ENCODE measurements around the gene IL32. TPM values are rescaled to one million over a fixed set of nuclear protein-coding genes. Genes with fewer than 3 reads are reported as not detected.
"Not testable (repeated sequence)": the region's sequence is repeated elsewhere in the genome, so short reads cannot be mapped to it uniquely, and the experiment has no call there.

Gene IL32
- total RNA-seq, 2 experiments from 2014 or later, result 4,131 to 4,213 TPM

DNA sequence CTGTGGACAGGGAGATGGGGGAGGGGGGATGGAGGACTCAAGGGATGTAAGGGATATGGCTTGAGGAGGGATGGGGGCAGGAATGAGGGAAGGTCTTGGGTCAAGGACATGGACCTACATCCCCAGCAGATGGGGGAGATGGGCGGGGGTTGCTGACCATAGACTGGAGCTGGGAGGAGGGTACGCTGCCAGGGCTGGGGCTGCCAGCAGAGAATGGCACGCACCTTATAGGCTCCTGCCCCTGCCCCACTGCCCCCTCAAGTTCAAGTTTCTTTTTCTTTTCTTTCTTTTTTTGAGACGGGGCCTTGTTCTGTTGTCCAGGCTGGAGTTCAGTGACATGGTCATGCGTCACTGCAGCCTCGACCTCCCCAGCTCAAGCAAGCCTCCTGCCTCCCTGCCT lies 10.5 kb downstream of the IL32 start:
- peaks cover 38% of the 10 kb centered on the region for H3K36me3 Mint-ChIP-seq (ENCODE audit: low read depth)
- ChIA-PET CTCF (interaction anchor here (0.6 to 6.2 kb wide), 8 partner anchors 10 to 105 kb away, joined by 3 to 62 read pairs (median 12); no protein-coding TSS in a partner anchor), POLR2A (interaction anchor here (0.7 to 6.7 kb wide), 18 partner anchors 9 to 208 kb away, joined by 3 to 187 read pairs (median 12); partner anchors contain the start of genes IL32, MMP25, ZNF213 and ZNF263)
- not testable (repeated sequence) for H3K27me3 Mint-ChIP-seq, DNase-seq
- peak overlapping the region; percentile 77 for H3K4me3 Mint-ChIP-seq
- peak overlapping the region; percentile 100 for H3K27ac Mint-ChIP-seq
- peaks cover 83% of the 10 kb centered on the region for H3K4me1 Mint-ChIP-seq
- H3K9me3 Mint-ChIP-seq, result peaks cover 13% of the 10 kb centered on the region

DNA sequence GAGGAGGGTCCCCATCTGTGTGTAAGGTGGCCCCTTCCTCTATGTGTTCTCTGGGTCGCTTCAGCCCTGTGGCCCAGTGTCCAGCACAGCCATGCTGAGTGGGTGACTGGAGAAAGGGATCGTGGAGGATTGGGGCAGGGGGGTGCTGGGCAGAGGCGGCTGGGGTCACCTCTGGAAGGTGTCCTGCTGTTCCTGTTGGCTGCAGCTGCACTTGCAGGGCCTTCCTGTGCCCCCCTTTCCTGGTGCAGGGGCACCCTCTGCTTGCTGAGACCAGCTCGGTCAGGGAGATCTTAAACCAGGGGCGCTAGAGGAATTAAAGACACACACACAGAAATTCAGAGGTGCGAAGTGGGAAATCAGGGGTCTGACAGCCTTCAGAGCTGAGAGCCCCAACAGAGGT lies 11.1 kb downstream of the IL32 start:
- H3K9me3 Mint-ChIP-seq, result peaks cover 16% of the 10 kb centered on the region
- H3K27me3 Mint-ChIP-seq, result no peaks in the 10 kb centered on the region
- CTCF ChIA-PET, result interaction anchor here (0.7 to 6.2 kb wide), 10 partner anchors 9 to 56 kb away, joined by 3 to 62 read pairs (median 8); partner anchors contain the start of gene TNFRSF12A
- peak overlapping the region; percentile 100 for H3K27ac Mint-ChIP-seq
- peaks cover 81% of the 10 kb centered on the region for H3K4me1 Mint-ChIP-seq
- peak overlapping the region; percentile 77 for H3K4me3 Mint-ChIP-seq
- DNase-seq, result no peak
- H3K36me3 Mint-ChIP-seq (ENCODE audit: low read depth), result peaks cover 40% of the 10 kb centered on the region
- POLR2A ChIA-PET, result interaction anchor here (1.0 to 6.7 kb wide), 16 partner anchors 9 to 433 kb away, joined by 3 to 187 read pairs (median 18); partner anchors contain the start of genes IL32, MMP25, TNFRSF12A and ZNF213

DNA sequence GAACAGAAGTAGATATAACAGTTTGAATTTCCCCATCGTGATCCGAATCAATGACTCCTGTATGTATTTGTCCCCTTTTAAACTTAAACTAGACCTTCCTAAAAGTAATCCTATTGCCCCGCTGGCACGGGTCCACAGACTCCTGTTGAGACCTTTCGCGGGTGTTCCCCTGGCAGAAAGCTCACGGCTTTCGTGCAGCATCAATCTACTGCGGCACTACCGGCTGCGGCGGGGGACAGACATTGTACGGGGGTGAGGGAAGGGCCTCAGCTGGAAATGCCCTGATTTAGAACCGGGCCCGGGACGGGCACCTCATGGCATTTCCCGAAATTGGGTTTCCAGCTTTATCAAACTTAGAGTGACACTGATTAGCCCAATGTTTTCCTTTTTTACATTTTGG lies 14.6 kb downstream of the IL32 start:
- ChIA-PET POLR2A (interaction anchor here (0.6 to 1.6 kb wide), 6 partner anchors 11 to 100 kb away, joined by 3 to 8 read pairs (median 4); partner anchors contain the start of genes IL32, PKMYT1 and ZNF213), CTCF (interaction anchor here (1.6 to 1.7 kb wide), 3 partner anchors 13 to 49 kb away, joined by 3 to 11 read pairs (median 6); no protein-coding TSS in a partner anchor)
- Mint-ChIP-seq H3K4me3 (no peak overlapping the region), H3K36me3 (ENCODE audit: low read depth) (peaks cover 37% of the 10 kb centered on the region), H3K4me1 (peaks cover 63% of the 10 kb centered on the region), H3K9me3 (peaks cover 16% of the 10 kb centered on the region), H3K27me3 (no peaks in the 10 kb centered on the region), H3K27ac (peak overlapping the region; percentile 9)
- no peak for DNase-seq

DNA sequence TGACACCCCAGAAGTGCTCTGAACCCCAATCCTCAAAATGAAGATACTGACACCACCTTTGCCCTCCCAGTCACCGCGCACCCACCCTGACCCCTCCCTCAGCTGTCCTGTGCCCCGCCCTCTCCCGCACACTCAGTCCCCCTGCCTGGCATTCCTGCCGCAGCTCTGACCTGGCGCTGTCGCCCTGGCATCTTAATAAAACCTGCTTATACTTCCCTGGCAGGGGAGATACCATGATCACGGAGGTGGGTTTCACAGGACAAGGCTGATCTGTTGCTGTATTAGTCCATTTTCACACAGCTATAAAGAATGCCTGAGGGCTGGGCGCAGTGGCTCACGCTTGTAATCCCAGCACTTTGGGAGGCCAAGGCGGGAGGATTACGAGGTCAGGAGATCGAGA lies 16.5 kb downstream of the IL32 start:
- POLR2A ChIA-PET, H3K4me3 Mint-ChIP-seq, H3K27me3 Mint-ChIP-seq, H3K27ac Mint-ChIP-seq, DNase-seq: not testable (repeated sequence)
- CTCF ChIA-PET, result interaction anchor here (0.7 to 1.0 kb wide), 2 partner anchors 8 to 54 kb away, joined by 3 read pairs; no protein-coding TSS in a partner anchor
- H3K4me1 Mint-ChIP-seq, result peaks cover 55% of the 10 kb centered on the region
- H3K36me3 Mint-ChIP-seq (ENCODE audit: low read depth), result peaks cover 31% of the 10 kb centered on the region
- H3K9me3 Mint-ChIP-seq, result peaks cover 16% of the 10 kb centered on the region

DNA sequence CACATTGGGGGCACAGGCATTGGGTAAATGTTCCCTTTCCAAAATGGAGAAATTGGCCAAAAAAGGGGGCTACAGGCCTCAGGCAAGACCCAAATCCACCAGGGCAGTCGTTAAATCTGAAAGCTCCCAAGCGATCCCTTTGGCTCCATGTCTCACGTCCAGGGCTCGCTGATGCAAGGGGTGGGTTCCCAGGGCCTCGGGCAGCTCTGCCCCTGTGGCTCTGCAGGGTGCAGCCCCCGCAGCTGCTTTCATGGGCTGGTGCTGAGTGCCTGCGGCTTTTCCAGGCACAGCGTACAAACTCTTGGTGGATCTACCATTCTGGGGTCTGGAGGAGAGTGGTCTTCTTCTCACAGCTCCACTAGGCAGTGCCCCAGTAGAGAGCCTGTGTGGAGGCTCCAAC lies 18.0 kb downstream of the IL32 start:
- CTCF ChIA-PET, result interaction anchor here (1.3 to 1.9 kb wide), 2 partner anchors 12 to 18 kb away, joined by 4 to 7 read pairs; no protein-coding TSS in a partner anchor
- H3K36me3 Mint-ChIP-seq (ENCODE audit: low read depth), result peaks cover 22% of the 10 kb centered on the region
- not testable (repeated sequence) for H3K27ac Mint-ChIP-seq, H3K4me3 Mint-ChIP-seq, H3K27me3 Mint-ChIP-seq, DNase-seq
- H3K9me3 Mint-ChIP-seq, result peaks cover 14% of the 10 kb centered on the region
- H3K4me1 Mint-ChIP-seq, result peaks cover 52% of the 10 kb centered on the region
- POLR2A ChIA-PET, result interaction anchor here (0.8 kb wide), 1 partner anchor 41 kb away, joined by 3 read pairs; no protein-coding TSS in a partner anchor

DNA sequence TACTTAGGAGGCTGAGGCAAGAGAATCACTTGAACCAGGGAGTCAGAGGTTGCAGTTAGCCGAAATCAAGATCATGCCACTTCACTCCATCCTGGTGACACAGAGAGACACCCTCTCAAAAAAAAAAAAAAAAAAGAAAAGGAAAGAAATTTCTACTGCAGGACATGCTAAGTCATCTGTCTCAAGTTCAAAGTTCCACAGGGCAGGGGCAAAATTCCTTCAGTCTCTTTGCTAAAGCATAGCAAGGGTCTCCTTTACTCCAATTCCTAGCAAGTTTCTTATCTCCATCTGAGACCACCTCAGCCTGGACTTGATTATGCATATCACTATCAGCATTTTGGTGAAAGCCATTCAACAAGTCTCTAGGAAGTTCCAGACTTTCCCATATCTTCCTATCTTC lies 19.1 kb downstream of the IL32 start:
- Mint-ChIP-seq H3K27me3 (no peaks in the 10 kb centered on the region), H3K27ac (no peak overlapping the region), H3K36me3 (ENCODE audit: low read depth) (peaks cover 14% of the 10 kb centered on the region), H3K4me3 (no peak overlapping the region), H3K9me3 (peaks cover 13% of the 10 kb centered on the region), H3K4me1 (peaks cover 47% of the 10 kb centered on the region)
- POLR2A ChIA-PET, result interaction anchor here (1.0 to 1.6 kb wide), 2 partner anchors 8 to 16 kb away, joined by 4 read pairs; no protein-coding TSS in a partner anchor
- no peak for DNase-seq
- CTCF ChIA-PET, result interaction anchor here (0.7 to 3.8 kb wide), 5 partner anchors 8 to 42 kb away, joined by 3 to 16 read pairs (median 4); no protein-coding TSS in a partner anchor

DNA sequence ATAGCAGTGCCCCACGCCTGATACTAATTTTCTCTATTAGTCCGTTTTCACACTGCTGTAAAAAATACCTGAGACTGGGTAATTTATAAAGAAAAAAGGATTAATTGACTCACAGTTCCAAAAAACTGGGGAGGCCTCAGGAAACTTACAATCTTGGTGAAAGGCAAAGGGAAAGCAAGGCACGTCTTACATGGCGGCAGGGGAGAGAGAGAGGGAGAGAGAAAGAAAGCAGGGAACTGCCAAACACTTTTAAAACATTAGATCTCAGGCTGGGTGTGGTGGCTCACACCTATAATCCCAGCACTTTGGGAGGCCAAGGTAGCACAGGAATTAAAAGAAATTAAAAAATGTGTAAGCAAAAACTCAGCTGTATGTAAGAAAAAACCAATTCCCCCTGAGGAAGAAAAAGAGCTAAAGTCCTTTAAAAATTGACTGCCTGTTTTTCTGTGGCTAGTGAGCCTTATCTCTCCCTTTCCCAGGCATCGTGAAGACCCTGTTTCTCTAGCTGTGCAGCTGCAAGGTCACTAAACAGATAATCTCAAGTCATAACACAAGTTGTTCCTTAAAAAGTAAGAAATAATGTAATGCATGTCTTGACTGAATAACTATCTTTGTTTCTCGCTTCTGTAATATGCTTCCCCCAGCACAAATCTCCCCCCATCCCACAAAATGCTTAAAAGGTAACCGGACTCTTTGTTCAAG lies 19.7 kb downstream of the IL32 start:
- no peak overlapping the region for H3K4me3 Mint-ChIP-seq
- peaks cover 8% of the 10 kb centered on the region for H3K36me3 Mint-ChIP-seq (ENCODE audit: low read depth)
- peaks cover 42% of the 10 kb centered on the region for H3K4me1 Mint-ChIP-seq
- H3K27me3 Mint-ChIP-seq, result no peaks in the 10 kb centered on the region
- H3K9me3 Mint-ChIP-seq, result peaks cover 6% of the 10 kb centered on the region
- ChIA-PET POLR2A (interaction anchor here (1.0 to 1.6 kb wide), 2 partner anchors 9 to 17 kb away, joined by 4 read pairs; no protein-coding TSS in a partner anchor), CTCF (interaction anchor here (1.1 to 3.8 kb wide), 3 partner anchors 9 to 45 kb away, joined by 3 to 16 read pairs (median 10); no protein-coding TSS in a partner anchor)
- H3K27ac Mint-ChIP-seq, result no peak overlapping the region
- no peak for DNase-seq

DNA sequence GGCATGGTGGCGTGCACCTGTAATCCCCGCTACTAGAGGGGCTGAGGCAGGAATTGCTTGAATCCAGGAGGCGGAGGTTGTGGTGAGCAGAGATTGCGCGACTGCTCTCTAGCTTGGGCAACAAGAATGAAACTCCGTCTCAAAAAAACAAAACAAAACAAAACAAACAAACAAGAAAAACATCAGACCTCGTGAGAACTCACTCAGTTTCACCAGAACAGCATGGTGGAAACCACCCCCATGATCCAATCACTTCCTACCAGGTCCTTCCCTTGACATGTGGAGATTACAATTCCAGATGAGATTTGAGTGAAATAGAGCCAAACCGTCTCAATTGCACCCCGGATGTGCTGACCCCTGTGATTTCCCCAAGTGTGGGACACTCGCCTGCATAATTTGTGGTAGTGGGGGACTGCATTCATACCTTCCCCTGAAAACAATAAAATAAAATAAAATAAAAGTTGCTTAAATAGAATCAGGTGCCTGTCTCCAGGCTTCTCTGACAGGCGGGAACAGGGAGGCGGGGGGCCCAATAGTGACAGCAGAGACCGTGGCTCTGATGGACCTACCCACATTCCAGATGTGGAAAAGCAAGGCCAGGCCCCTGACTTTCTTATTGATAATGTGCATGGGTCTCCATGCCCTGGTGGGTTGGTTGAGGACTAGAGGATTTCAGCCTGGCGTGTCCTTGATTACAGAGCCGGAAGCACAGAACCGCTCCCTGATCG lies 20.6 kb downstream of the IL32 start:
- Mint-ChIP-seq H3K36me3 (ENCODE audit: low read depth) (peaks cover 4% of the 10 kb centered on the region), H3K4me3 (no peak overlapping the region), H3K27me3 (no peaks in the 10 kb centered on the region), H3K4me1 (peaks cover 42% of the 10 kb centered on the region), H3K27ac (no peak overlapping the region), H3K9me3 (peaks cover 2% of the 10 kb centered on the region)
- DNase-seq, result no peak
- POLR2A ChIA-PET, result interaction anchor here (1.6 to 3.5 kb wide), 3 partner anchors 9 to 20 kb away, joined by 3 to 26 read pairs (median 4); partner anchors contain the start of gene IL32
- CTCF ChIA-PET, result interaction anchor here (1.1 to 3.8 kb wide), 3 partner anchors 10 to 44 kb away, joined by 3 to 16 read pairs (median 10); no protein-coding TSS in a partner anchor

DNA sequence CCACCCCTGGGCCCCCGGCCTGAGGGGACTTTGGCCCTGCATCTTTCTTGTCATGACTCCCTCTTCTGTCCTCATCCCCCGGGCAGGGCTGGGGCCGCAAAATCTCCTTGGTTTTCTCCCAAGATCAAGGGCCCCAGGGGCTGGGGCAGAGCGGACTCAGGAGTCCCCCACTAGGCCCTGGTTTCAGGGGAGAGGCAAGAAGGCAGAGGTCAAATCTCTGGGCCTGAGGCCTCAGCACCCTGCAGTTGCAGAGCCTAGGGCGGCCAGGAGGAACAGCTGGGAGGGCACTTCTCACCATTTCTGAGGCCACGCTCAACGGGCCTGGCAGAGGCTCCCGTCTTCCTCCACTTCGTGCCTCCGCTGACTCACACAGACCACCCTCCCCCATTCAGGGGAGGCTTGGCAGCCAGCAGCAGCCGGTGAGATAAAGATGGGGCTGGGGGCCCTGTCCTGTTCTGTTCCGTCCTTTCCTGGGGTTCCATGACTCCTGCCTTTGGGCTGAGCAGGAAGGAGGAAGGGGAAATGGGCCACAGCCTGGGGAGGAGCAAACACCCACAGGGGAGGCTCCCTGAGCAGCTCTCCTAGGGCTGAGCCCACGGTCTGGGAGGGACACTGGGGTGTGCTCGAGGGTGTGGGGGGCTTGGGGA lies 21.3 kb downstream of the IL32 start:
- POLR2A ChIA-PET, result interaction anchor here (1.6 to 3.5 kb wide), 2 partner anchors 10 to 21 kb away, joined by 3 to 26 read pairs; partner anchors contain the start of gene IL32
- DNase-seq, result no peak
- H3K9me3 Mint-ChIP-seq, result no peaks in the 10 kb centered on the region
- no peak overlapping the region for H3K4me3 Mint-ChIP-seq
- CTCF ChIA-PET, result interaction anchor here (1.3 to 3.8 kb wide), 5 partner anchors 11 to 43 kb away, joined by 3 to 16 read pairs (median 5); no protein-coding TSS in a partner anchor
- H3K36me3 Mint-ChIP-seq (ENCODE audit: low read depth), result no peaks in the 10 kb centered on the region
- no peak overlapping the region for H3K27ac Mint-ChIP-seq
- H3K4me1 Mint-ChIP-seq, result peaks cover 44% of the 10 kb centered on the region
- no peaks in the 10 kb centered on the region for H3K27me3 Mint-ChIP-seq

DNA sequence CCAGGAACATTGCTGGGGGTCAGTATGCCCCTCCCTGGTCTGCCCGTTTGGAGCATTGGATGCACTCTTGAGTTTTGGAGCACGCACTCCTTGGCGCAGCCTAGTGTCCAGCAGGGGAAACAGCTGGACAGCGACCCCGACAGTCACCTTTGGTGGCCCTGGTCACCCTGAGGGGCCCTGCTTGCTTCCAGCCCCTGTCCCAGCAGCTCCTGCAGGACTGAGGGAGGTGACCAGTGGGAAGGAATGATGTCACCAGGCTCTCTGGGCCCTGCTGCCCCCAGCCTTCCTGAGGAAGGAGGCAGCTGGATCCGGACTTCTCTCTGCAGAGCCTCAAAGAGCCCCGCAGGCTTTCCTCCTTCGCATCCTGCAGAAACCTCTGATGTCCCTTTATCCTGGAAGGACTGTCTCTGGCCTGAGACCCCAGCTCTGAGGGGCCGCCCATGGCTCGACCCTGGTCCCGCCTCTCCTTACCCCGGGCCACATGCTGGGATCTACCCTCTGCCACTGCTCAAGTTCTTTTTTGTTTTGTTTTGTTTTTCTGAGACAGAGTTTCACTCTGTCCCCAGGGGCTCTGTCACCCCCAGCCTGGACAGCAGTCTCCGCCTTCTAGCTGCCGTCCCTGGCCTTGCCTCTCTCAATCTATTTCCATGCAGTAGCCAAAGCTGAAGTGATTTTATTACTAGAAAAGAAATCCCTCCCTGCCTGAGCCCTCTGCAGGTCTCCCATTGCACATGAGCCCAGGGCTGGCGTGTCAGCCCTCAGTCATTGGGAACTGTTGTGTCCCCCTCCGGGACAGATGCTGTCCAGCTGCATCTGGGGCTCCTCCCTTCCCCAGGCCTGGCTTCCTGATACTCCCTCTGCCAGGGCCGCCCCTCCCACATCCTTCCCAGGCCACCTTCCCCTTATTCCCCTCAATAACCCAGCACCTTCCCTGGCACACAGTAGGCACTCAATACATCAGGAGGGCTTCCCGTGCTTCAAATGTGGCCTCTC lies 22.1 kb downstream of the IL32 start:
- Mint-ChIP-seq H3K4me1 (peaks cover 44% of the 10 kb centered on the region), H3K27ac (no peak overlapping the region), H3K4me3 (no peak overlapping the region), H3K9me3 (no peaks in the 10 kb centered on the region), H3K27me3 (no peaks in the 10 kb centered on the region), H3K36me3 (ENCODE audit: low read depth) (no peaks in the 10 kb centered on the region)
- ChIA-PET CTCF (interaction anchor here (1.3 to 3.8 kb wide), 6 partner anchors 10 to 42 kb away, joined by 3 to 16 read pairs (median 6); no protein-coding TSS in a partner anchor), POLR2A (interaction anchor here (1.6 to 3.5 kb wide), 2 partner anchors 11 to 22 kb away, joined by 3 to 26 read pairs; partner anchors contain the start of gene IL32)
- DNase-seq, result no peak

DNA sequence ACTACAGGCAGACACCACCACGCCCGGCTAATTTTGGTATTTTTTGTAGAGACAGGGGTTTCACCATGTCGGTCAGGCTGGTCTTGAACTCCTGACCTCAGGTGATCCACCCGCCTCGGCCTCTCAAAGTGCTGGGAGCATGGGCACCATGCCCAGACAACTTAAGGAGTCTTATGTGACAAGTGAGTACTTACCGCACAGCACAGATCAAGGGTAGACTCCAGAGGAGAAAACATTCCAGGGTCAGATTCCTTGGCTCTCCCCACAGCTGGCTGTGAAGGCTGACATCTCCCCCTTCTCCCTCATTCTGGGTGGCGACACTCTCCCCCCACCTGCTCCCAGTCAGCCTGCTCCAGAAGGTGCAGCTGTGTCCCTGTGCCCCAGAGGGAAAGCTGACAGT lies 23.0 kb downstream of the IL32 start:
- Mint-ChIP-seq H3K4me3 (no peak overlapping the region), H3K4me1 (peaks cover 41% of the 10 kb centered on the region), H3K27me3 (no peaks in the 10 kb centered on the region), H3K27ac (no peak overlapping the region), H3K36me3 (ENCODE audit: low read depth) (no peaks in the 10 kb centered on the region), H3K9me3 (no peaks in the 10 kb centered on the region)
- no peak for DNase-seq
- ChIA-PET CTCF (interaction anchor here (0.7 to 1.6 kb wide), 3 partner anchors 14 to 29 kb away, joined by 3 to 6 read pairs (median 3); no protein-coding TSS in a partner anchor), POLR2A (interaction anchor here (3.5 kb wide), 1 partner anchor 12 kb away, joined by 26 read pairs; no protein-coding TSS in a partner anchor)
